HG02571 (cell line): ENCODE results near the gene ABCA4.
"Not testable (repeated sequence)": the region's sequence is repeated elsewhere in the genome, so short reads cannot be mapped to it uniquely, and the experiment has no call there.

ENCODE experiments used
- ATAC-seq: cut with Tn5 transposase; IDR thresholded peaks from one replicate; pipeline ENCODE4 v1.9.1; 2021; ENCODE audit warnings: mild to moderate bottlenecking, moderate library complexity; ENCODE audit not compliant: unreplicated experiment

The ABCA4 gene

GRCh38 chr1:93960641-93961147 is 160.3 kb downstream of the ABCA4 start:
- no peak for ATAC-seq

DNA sequence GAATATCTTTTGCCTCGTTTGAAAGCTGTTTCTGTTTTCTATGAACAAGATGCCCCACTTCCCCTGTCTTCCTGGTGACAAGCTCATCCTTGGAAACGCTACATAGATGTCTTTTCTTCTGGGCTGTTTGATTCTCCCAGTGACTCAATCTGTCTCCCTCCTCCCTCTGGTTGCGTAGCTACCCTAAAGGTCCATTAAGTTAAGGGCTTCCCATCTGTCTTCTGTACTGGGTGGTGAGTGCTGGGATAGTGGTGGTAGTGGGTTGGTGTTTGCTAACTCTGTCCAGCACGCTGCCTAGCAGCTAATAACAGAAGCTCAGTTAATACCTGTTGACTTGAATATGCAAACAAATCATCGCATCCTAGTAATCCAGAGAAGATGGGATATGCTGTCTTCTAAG is 161.5 kb downstream of the ABCA4 start:
- ATAC-seq = no peak

- ATAC-seq = no peak
Measured at GRCh38 chr1:93958726-93959100, 162.2 kb downstream of the ABCA4 start.

DNA sequence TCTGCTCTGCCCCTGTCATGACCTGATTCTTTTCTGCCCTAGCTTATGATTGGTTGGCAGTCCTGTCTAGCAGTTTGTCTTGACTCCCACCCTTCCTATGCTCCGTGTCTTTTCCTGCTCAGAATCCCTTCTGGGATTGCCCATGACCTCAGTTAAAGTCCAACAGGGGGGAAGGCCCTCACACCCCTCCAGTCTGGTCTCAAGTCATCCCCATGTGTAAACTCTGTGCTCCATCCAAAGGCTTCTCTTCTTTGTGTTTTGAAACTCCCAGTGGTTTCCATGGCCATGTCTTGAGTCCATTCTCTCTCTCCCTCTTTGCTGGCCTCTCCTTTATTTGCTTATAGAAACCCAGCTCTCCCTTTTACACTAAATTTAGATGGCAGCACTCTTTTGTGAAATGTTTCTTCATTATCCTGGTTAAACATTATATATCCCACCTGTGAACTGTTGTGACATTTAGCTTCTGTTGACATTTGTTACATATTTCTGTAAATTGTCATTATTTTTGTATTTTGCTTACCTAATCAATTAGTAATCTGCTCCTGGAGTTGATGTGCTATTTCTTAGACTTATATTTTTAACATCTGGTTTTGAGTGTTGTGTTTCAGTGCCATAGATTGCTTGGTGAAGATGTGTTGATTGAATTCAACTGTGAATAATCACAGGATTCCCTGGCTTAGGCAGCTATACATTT is 162.8 kb downstream of the ABCA4 start:
- no peak for ATAC-seq

DNA sequence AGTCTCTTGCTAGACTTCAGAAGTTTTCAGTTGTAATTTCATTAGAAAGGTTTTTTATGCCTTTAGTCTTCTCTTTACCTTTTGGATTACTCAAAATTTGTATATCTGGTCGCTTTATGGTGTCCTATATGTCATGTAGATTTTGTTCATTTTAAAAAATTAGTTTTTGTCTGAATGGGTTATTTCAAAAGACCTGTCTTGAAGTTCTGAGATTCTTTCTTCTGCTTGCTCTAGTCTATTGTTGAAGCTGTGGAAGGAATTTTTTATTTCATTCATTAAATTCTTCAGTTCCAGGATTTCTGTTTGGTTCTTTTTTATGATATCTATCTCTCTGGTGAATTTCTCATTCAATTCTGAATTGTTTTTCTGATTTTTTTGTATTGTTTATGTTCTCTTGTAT is 165.2 kb downstream of the ABCA4 start:
- no peak for ATAC-seq

DNA sequence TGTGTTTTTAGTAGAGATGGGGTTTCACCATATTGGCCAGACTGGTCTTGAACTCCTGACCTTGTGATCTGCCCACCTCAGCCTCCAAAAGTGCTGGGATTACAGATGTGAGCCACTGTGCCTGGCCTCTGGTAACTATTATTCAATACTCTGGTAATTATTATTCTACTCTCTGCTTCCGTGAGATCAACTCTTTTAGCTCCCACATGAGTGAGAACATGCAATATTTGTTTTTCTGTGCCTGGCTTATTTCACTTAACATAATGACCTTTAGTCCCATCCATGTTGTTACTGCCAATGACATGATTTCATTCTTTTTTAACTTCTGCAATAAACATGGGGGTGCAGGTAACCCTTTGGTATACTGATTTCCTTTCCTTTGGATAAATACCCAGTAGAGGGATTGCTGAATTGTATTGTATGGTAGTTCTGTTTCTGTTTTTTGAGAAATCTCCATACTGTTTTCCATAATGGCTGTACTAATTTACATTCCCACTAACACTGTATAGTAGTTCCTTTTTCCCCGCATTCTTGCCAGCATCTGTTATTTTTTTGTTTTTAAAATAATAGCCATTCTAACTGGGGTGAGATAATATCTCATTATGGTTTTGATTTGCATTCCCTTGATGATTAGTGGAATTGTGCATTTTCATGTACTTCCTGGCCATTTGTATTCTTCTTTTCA is 173.8 kb downstream of the ABCA4 start:
- ATAC-seq = not testable (repeated sequence)
